NT2/D1 (cell line): ENCODE results near the gene TMEFF1.

ENCODE experiments used
- SUZ12 ChIP-seq: IDR thresholded peaks from 2 replicates; pipeline ENCODE4 v1.6.1; 2011; ENCODE audit not compliant: insufficient read length, insufficient read depth; ENCODE audit errors: extremely low read depth
- YY1 ChIP-seq: IDR thresholded peaks from 2 replicates; pipeline ENCODE4 v1.6.1; 2011; ENCODE audit not compliant: insufficient read length, insufficient read depth

GRCh38 chr9:100472788-100473275, at the start of gene TMEFF1:
- TF ChIP-seq YY1 = no peak
- no peak for TF ChIP-seq SUZ12
